H54 (cell line): ENCODE data around the gene SMAD1.
A peak's percentile ranks its signal among the peaks of the same experiment; 100 is the strongest.
"Not testable (repeated sequence)": the region's sequence is repeated elsewhere in the genome, so short reads cannot be mapped to it uniquely, and the experiment has no call there.

Experiments used
- DNase-seq: peaks from one replicate; pipeline ENCODE4 v3.0.0; 2011; ENCODE audit warnings: low spot score, mixed read lengths; ENCODE audit not compliant: insufficient read length
- FAIRE-seq: peaks from 3 replicates; lab custom pipeline; 2011; peaks lifted over from hg19 to GRCh38; lab: Jason Lieb, UNC
- POLR2A ChIP-seq: IDR thresholded peaks from 2 replicates; pipeline ENCODE4 v1.6.1; 2011; ENCODE audit warnings: low read depth, mild to moderate bottlenecking, low read length

SMAD1 gene

DNA sequence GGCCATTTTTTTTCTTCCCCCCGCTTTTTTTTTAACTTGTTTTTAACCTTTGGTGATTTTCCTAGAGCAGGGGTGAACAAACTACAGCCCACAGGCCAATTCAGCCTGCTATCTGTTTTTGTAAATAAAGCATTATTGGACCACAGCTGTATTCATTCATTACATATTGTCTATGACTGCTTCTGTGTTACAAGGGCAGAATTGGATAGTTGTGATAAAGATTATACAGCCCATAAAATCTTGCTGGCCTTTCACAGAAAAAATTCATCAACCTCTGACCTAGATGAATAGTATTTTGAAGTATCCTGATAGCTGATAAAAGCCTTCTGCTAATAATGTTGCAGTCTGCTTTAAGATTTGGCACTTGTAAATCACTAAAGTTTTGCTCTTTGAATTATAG is 63.4 kb downstream of the SMAD1 start:
- no peak for TF ChIP-seq POLR2A
- no peak for FAIRE-seq
- no peak for DNase-seq

DNA sequence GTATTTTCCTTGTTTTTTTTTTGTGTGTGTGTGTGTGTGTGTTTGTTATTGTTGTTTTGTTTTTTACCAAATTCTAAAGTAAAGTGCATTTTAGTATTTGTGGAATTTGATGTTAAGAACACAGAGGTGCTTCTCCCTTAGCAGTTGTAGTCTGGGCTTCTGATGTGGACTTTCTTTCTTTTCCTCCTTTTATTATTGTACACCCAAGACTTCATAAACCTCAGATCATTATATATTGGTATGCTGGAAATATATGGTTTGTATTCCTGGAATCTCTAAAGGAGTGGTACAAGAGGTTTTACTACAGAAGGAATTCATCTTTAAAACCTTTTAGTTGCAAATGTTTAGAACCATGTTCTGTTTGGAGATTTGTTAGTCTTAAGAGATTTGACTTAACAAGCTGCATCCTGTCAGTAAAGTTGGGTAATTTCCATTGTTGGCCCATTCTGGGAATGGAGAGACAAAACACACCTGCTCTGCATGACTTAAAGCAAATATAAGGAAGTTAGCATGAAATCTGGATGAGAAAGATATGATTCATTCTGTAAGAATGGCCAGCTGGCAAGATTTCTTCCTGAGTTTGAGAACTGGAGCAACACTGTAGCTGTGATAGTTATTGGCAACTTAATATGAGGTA is 64.0 kb downstream of the SMAD1 start:
- no peak for TF ChIP-seq POLR2A
- DNase-seq (peak; percentile 6), FAIRE-seq (peak; percentile 57)

DNA sequence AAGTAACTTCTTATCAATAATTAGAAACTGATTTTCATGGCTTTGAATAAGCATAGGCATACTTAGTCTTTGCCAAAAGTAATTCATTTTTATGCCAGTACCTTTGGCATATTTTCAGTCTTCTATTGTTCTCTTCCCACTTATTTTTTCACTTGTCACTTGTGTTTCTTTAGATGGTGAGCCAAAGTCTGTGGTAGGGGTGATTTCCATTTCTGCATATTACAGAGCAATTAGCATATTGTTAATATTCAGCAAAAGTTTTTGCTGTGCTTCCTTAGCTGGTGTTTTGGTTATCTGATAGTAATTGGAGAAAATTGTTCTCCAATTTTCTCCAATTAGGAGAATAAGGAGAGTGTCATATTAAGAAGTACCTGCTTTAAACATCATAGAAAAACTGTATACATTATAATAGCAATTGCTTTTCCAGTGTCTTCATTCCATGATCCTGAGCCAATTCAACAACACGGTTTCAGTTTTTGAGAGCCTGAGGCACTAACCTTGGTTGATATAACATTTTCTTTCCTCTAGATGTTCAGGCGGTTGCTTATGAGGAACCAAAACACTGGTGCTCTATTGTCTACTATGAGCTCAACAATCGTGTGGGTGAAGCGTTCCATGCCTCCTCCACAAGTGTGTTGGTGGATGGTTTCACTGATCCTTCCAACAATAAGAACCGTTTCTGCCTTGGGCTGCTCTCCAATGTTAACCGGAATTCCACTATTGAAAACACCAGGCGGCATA is 64.7 kb downstream of the SMAD1 start:
- no peak for TF ChIP-seq POLR2A
- DNase-seq (no peak), FAIRE-seq (no peak)

DNA sequence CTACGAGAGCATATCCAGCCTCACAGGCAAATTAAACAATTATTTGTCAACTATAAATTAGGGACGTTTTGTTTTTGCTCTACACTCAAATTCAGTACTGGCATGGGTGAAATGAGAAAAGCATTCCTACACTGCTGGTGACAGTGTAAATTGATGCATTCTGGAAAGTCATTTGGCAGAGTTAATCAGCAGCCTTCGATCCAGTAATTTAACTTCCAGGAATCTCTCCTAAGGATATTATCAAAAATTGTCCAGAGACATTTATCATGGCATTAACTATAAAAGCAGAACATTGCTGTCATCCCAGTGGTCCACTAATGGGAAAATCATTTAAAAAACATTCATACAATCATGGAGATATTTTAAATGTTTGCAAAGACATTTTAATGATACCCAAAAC is 70.0 kb downstream of the SMAD1 start:
- no peak for TF ChIP-seq POLR2A
- DNase-seq = no peak
- FAIRE-seq = no peak

DNA sequence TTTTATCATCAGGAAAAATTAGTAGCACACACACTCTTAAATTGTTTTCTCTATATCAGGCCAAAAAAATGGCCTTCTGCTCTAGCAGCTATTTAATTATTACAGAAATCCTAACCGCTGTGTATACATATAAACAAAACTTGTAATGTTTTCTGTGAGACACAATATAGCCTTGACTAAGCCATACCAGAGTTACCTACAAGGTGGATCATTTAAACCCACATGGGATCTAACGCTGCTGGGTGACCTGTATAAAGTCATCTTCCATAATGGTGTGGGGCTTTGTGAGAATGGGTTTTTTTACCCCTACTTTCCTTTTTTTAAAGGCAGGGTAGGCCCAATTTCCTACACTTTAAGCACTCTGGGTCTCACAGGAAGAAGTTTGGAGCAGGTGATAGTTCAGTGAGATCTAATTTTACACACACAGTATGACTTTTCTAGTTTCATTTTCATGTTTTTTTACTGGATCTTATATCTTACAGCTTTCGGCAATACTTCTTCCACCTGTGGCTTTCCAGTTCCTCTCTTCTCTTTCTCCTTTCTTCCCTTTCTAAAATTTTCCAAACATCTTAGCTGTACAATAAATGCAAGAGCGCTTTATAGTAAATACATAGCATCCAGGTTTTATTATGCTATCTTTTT is 70.6 kb downstream of the SMAD1 start:
- no peak for DNase-seq
- no peak for FAIRE-seq
- no peak for TF ChIP-seq POLR2A

DNA sequence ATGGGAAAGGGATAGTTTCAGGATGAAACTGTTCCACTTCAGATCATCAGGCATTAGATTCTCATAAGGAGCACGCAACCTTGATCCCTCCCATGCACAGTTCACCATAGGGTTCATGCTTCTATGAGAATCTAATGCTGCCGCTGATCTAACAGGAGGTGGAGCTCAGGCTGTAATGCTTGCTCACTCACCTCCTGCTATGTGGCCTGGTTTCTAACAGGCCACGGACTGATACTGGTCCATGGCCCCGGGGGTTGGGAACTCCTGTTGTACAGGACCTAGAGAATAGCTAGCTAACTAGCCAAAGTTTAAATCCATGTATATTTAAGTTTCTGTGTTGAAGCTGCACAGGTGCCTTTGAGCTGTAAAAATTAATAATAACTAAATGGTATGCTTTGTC is 71.7 kb downstream of the SMAD1 start:
- no peak for TF ChIP-seq POLR2A
- no peak for DNase-seq
- no peak for FAIRE-seq

DNA sequence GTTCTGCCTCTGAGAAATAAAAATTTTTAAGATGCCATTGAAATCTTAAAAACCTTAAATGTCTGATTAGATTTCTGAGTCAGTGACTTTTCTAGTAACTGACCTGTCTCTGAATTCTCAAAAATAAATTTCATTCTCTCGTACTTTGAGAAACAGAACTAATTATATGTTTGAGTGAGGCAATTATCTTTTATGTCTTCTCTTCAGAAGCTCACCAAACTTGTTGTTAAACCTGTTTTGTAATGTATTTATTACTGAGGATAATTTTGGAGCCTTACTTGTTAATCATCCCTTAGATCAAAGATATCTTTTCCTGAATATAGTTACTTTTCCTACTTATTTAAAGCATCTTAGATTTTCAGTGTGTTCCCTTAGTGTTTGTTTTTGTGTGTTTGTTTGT is 73.0 kb downstream of the SMAD1 start:
- FAIRE-seq = no peak

DNA sequence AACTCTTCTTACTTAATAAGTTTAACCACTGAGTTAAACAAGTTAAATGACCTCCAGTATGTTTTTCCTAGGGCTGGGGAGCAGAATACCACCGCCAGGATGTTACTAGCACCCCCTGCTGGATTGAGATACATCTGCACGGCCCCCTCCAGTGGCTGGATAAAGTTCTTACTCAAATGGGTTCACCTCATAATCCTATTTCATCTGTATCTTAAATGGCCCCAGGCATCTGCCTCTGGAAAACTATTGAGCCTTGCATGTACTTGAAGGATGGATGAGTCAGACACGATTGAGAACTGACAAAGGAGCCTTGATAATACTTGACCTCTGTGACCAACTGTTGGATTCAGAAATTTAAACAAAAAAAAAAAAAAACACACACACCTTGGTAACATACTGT is 76.1 kb downstream of the SMAD1 start:
- DNase-seq = peak; percentile 15

More for the DNA sequence above, 73.0 kb downstream of the SMAD1 start:
- TF ChIP-seq POLR2A = no peak
- DNase-seq = no peak

DNA sequence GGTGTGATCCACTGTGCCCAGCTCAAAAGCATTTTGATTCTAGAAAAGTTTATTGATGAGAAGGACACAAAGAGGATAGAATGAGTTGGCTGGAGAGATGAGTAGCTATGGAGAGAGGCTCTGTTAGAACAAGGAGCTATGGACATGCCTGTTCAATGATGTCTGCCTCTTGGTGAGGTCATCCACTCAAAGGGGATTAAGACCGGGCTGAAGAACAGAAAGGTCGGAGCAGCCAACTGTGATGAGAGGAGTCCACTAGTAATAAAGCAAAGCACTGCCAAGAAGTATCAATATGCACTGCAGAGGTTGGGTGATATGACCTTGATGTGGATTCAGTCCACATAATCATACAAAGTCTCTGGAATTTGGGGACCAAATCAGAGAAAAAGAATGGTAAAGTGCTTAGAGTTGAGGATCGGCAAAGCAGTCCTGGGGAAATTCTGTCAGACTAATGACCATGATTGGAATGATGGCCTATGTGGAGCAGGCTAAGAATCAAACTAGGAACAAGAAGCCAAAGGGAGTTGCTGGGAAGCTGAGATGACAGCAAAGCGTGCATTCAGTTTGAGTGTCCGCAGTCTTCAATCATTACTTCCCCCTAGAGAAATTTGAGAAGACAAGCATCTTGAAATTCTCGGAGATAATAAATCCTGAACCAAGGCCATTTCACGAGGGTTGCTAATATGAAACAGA is 81.8 kb downstream of the SMAD1 start:
- DNase-seq = no peak
- no peak for FAIRE-seq
- no peak for TF ChIP-seq POLR2A

More for the DNA sequence above, 76.1 kb downstream of the SMAD1 start:
- no peak for FAIRE-seq
- TF ChIP-seq POLR2A = no peak

DNA sequence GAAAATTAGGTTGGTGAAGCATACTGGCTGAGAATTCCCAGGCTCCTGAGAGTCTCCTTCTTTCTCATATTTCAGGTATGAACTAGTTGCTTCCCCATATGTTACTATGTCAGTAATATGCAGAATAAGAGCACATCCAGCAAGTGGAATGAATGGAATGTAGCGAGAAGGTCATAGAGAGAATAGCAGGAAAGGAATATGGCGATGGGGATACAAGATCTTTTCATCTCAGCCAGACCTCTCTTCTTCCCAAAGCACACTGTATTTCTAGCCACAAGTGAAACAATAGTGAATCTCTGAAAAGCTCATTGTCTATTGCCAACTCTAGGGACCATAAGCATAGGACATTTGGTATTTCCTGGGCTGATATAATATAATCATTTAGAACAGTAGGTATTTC is 82.9 kb downstream of the SMAD1 start:
- no peak for TF ChIP-seq POLR2A
- no peak for DNase-seq
- FAIRE-seq = no peak

DNA sequence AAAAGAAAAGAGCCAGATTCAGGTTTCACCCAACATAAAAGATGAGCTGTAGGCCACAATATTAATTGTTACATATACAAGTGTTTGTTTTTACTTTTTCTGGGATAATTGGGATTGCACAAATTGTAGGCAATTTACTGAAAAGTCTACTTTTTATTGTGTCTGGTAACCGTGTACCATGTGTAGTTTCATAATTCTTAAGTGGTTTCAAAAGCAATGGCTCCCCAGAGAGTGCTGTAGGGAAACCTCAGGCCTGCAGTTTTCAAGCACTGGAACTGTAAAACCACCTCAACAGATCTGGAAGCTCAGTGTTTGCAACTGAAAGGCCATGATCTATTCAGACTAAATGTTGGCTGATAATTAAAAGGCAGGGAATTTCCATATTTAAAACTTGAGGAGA is 83.7 kb downstream of the SMAD1 start:
- DNase-seq (no peak), FAIRE-seq (no peak)
- no peak for TF ChIP-seq POLR2A

DNA sequence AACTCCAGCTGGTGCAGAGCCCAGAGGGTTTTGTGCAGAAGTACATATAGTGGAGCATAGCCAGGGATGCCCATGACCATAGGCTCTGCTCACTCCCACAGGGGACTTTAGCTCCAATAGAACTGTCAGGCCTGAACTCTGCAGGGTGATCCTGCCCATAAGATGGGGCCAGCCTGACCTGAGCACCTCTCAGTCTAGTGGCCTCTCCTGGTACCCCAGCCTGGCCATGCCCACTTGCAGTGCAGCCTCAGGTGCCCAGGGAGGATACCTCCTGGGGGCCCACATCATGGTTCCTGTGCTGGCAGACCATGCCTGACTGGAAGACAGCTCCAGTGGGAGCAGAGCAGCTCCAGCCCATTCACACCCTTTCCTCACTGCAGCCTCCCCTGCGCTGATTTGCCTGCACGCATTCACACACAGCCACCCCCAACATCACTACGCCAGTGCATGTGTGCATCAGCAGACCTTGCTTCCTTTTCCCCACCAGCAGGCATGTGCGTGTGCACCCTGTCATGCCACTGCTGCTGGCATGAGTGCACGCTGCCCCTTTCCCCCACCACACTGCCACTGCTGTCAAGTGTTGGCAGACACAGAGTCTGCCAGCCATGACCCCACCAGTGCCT is 84.5 kb downstream of the SMAD1 start:
- no peak for TF ChIP-seq POLR2A
- FAIRE-seq = no peak

DNA sequence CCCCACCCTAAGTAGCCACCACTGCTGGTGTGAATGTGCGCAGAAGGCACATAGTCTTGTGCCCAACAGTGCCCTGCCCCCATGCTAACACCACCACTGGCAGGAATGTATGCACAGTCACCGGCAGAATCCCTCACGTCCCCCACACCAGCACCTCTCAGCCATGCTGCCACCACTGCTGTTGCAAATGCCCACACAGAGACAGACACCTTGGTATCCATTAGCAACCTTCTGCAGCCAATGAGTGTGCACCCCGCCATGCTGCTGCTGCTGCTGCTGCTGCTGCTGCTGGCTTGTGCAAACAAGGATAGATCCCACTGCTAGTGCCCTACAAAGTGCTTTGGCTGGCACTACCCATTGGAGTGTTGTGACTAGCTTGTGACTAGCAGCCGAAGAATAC is 85.1 kb downstream of the SMAD1 start:
- FAIRE-seq = no peak

More for the DNA sequence above, 84.5 kb downstream of the SMAD1 start:
- no peak for DNase-seq

DNA sequence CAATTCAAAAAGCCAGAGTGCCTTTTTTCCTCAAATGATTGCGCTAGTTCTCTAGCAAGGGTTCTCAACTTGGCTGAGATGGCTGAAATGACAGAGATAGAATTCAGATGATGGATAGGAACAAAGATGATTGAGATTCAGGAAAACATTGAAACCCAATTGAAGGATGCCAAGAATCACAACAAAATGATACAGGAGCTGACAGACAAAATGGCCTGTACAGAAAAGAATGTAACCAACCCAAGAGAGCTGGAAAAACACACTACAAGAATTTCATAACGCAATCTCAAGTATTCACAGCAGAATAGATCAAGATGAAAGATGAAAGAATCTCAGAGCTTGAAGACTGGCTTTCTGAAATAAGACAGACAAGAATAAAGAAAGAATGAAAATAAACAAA is 85.9 kb downstream of the SMAD1 start:
- no peak for FAIRE-seq
- no peak for TF ChIP-seq POLR2A
- no peak for DNase-seq

More for the DNA sequence above, 85.1 kb downstream of the SMAD1 start:
- no peak for TF ChIP-seq POLR2A
- no peak for DNase-seq

DNA sequence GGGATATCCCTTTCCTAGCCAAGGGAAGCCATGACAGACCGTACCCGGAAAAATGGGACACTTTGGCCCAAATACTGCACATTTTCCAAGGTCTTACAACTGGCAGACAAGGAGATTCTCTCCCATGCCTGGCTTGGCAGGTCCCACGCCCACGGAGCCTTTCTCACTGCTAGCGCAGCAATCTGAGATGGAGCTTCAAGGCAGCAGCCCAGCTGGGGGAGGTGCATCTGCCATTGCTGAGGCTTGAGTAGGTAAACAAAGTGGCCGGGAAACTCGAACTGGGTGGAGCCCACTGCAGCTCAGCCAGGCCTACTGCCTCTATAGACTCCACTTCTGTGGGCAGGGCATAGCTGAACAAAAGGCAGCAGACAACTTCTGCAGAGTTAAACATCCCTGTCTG is 92.9 kb downstream of the SMAD1 start:
- not testable (repeated sequence) for FAIRE-seq, DNase-seq
